DOHH2 (cell line): ENCODE results near the gene WDFY4.

Source experiments
- H3F3A ChIP-seq: fragments of 200-600 bp; sonication (generic), shearing (Covaris generic); 2 replicates; pipeline ENCODE4 v1.6.0; 2016; ENCODE audit warnings: antibody characterized with exemption, mild to moderate bottlenecking; ENCODE audit not compliant: control insufficient read depth, insufficient read depth
- H3K27ac ChIP-seq: fragments of 200-600 bp; sonication (generic); 2 replicates; pipeline ENCODE4 v1.5.1; 2014; ENCODE audit warnings: low read depth, mild to moderate bottlenecking, low read length, moderate library complexity
- H3K27me3 ChIP-seq: fragments of 200-600 bp; sonication (generic); 2 replicates; pipeline ENCODE4 v1.6.1; 2014; ENCODE audit warnings: mild to moderate bottlenecking, low read length, mixed read lengths; ENCODE audit not compliant: control insufficient read depth
- H3K36me3 ChIP-seq: fragments of 200-600 bp; sonication (generic); 2 replicates; pipeline ENCODE4 v1.6.1; 2014; ENCODE audit warnings: mild to moderate bottlenecking, low read length, moderate library complexity, mixed read lengths; ENCODE audit not compliant: control insufficient read depth
- H3K4me1 ChIP-seq: fragments of 200-600 bp; sonication (generic); 2 replicates; pipeline ENCODE4 v1.6.1; 2014; ENCODE audit warnings: mild to moderate bottlenecking, low read length, mixed read lengths; ENCODE audit not compliant: control insufficient read depth
- H3K4me2 ChIP-seq: fragments of 200-600 bp; sonication (generic); 2 replicates; pipeline ENCODE4 v1.6.0; 2014; ENCODE audit warnings: mild to moderate bottlenecking, low read length, moderate library complexity
- H3K4me3 ChIP-seq: fragments of 200-600 bp; sonication (generic); 2 replicates; pipeline ENCODE4 v1.5.1; 2014; ENCODE audit warnings: mild to moderate bottlenecking, low read length, mixed read lengths
- H3K79me2 ChIP-seq: fragments of 200-600 bp; sonication (generic); 2 replicates; pipeline ENCODE4 v1.6.1; 2014; ENCODE audit warnings: mild to moderate bottlenecking, low read length, mixed read lengths; ENCODE audit not compliant: control insufficient read depth
- H3K9me2 ChIP-seq: fragments of 200-600 bp; sonication (generic); replicated peaks from 2 replicates; pipeline ENCODE4 v1.6.1; 2014; ENCODE audit warnings: mild to moderate bottlenecking, low read length, mixed read lengths; ENCODE audit not compliant: control insufficient read depth
- H3K9me3 ChIP-seq: fragments of 200-600 bp; sonication (generic); 2 replicates; pipeline ENCODE4 v1.6.1; 2014; ENCODE audit warnings: antibody characterized with exemption, low read length, mixed read lengths; ENCODE audit not compliant: control insufficient read depth, insufficient read depth
- H4K20me1 ChIP-seq: fragments of 200-600 bp; sonication (generic); 2 replicates; pipeline ENCODE4 v1.6.0; 2014; ENCODE audit warnings: low read depth, mild to moderate bottlenecking, antibody characterized with exemption, low read length, moderate library complexity; ENCODE audit not compliant: control insufficient read depth, insufficient read depth
- CTCF ChIP-seq: fragments of 200-600 bp; sonication (generic); IDR thresholded peaks from one replicate; pipeline ENCODE4 v1.5.1; 2014; ENCODE audit warnings: antibody characterized with exemption, mild to moderate bottlenecking, low read depth, low read length; ENCODE audit not compliant: poor library complexity, severe bottlenecking
- EZH2phosphoT487 ChIP-seq: fragments of 200-600 bp; sonication (generic); IDR thresholded peaks from 2 replicates; pipeline ENCODE4 v1.6.1; 2017; ENCODE audit warnings: borderline replicate concordance, mild to moderate bottlenecking, antibody characterized with exemption, low read length, moderate library complexity, mixed read lengths

WDFY4 gene

GRCh38 chr10:48940372-48940771, 255.7 kb downstream of the WDFY4 start:
- no peaks in the 10 kb centered on the region for H3F3A ChIP-seq
- peaks cover 7% of the 10 kb centered on the region for H3K36me3 ChIP-seq
- no peak overlapping the region for H3K27ac ChIP-seq
- TF ChIP-seq EZH2phosphoT487, result no peak
- no peak for TF ChIP-seq CTCF
- H4K20me1 ChIP-seq, result no peaks in the 10 kb centered on the region
- no peak overlapping the region for H3K4me2 ChIP-seq
- no peak overlapping the region for H3K4me3 ChIP-seq
- H3K9me2 ChIP-seq, result no peaks in the 10 kb centered on the region
- no peaks in the 10 kb centered on the region for H3K4me1 ChIP-seq
- H3K9me3 ChIP-seq, result no peaks in the 10 kb centered on the region
- H3K27me3 ChIP-seq, result no peaks in the 10 kb centered on the region
- no peaks in the 10 kb centered on the region for H3K79me2 ChIP-seq

- TF ChIP-seq CTCF (no peak), EZH2phosphoT487 (no peak)
- Histone ChIP-seq H3K9me3 (no peaks in the 10 kb centered on the region), H3F3A (no peaks in the 10 kb centered on the region), H3K9me2 (no peaks in the 10 kb centered on the region), H3K4me1 (no peaks in the 10 kb centered on the region), H3K4me3 (no peak overlapping the region), H3K4me2 (no peak overlapping the region), H3K27ac (no peak overlapping the region), H3K27me3 (no peaks in the 10 kb centered on the region), H3K79me2 (no peaks in the 10 kb centered on the region), H3K36me3 (peaks cover 7% of the 10 kb centered on the region), H4K20me1 (no peaks in the 10 kb centered on the region)
These were observed 256.3 kb downstream of the WDFY4 start for GRCh38 chr10:48940958-48941357.

GRCh38 chr10:48941427-48942075, 256.9 kb downstream of the WDFY4 start:
- no peak for TF ChIP-seq CTCF
- TF ChIP-seq EZH2phosphoT487, result no peak
- Histone ChIP-seq H3K36me3 (peaks cover 11% of the 10 kb centered on the region), H4K20me1 (no peaks in the 10 kb centered on the region), H3K4me3 (no peak overlapping the region), H3K4me1 (no peaks in the 10 kb centered on the region), H3F3A (no peaks in the 10 kb centered on the region), H3K9me3 (no peaks in the 10 kb centered on the region), H3K9me2 (no peaks in the 10 kb centered on the region), H3K4me2 (no peak overlapping the region), H3K79me2 (no peaks in the 10 kb centered on the region), H3K27ac (no peak overlapping the region), H3K27me3 (no peaks in the 10 kb centered on the region)
